Effector memory CD8-positive, alpha-beta T cell (primary cell): ENCODE data around the gene USP33.
"Not testable (repeated sequence)": the region's sequence is repeated elsewhere in the genome, so short reads cannot be mapped to it uniquely, and the experiment has no call there.

Experiments
- ATAC-seq: fragments of 150-1000 bp; cut with Tn5 transposase; replicated peaks from 2 replicates; pipeline ENCODE4 v1.10.0; 2021; ENCODE audit warnings: mild to moderate bottlenecking, moderate library complexity
- DNase-seq, 3 experiments: peaks; one replicate each; pipeline ENCODE4 v3.0.0; 2021
- H3K27ac Mint-ChIP-seq, 2 donors: one replicate each; pipeline ENCODE4 v1.8.0; 2022; ENCODE audit warnings: mild to moderate bottlenecking in 2 of 2, mixed read lengths in 2 of 2, moderate library complexity in 2 of 2
- H3K27me3 Mint-ChIP-seq, 2 donors: one replicate each; pipeline ENCODE4 v1.8.0; 2022; ENCODE audit warnings: mixed read lengths in 2 of 2
- H3K36me3 Mint-ChIP-seq: one replicate; pipeline ENCODE4 v1.8.0; 2022; ENCODE audit warnings: mild to moderate bottlenecking, moderate library complexity, mixed read lengths; ENCODE audit not compliant: insufficient read depth
- H3K4me1 Mint-ChIP-seq, 2 donors: one replicate each; pipeline ENCODE4 v1.8.0; 2022; ENCODE audit warnings: low read depth in 2 of 2, mixed read lengths in 2 of 2
- H3K4me3 Mint-ChIP-seq, 2 donors: one replicate each; pipeline ENCODE4 v1.8.0; 2022; ENCODE audit warnings: mild to moderate bottlenecking in 2 of 2, mixed read lengths in 2 of 2, moderate library complexity in 2 of 2
- H3K9me3 Mint-ChIP-seq, 2 donors: one replicate each; pipeline ENCODE4 v1.8.0; 2022; ENCODE audit warnings: mixed read lengths in 2 of 2

The USP33 gene

GRCh38 chr1:77762072-77762476, 2.4 kb upstream of the USP33 start:
- Mint-ChIP-seq H3K27me3 (no peaks in the 10 kb centered on the region), H3K9me3 (no peaks in the 10 kb centered on the region), H3K4me1 (peaks cover 10 to 14% of the 10 kb centered on the region in 2 donors), H3K4me3 (no peak overlapping the region), H3K36me3 (peaks cover 9% of the 10 kb centered on the region), H3K27ac (no peak overlapping the region)
- DNase-seq (no peak), ATAC-seq (no peak)

- DNase-seq, result no peak
- H3K9me3 Mint-ChIP-seq, result no peaks in the 10 kb centered on the region
- H3K36me3 Mint-ChIP-seq, result peaks cover 14% of the 10 kb centered on the region
- H3K4me1 Mint-ChIP-seq, result peaks cover 23 to 40% of the 10 kb centered on the region in 2 donors
- H3K27ac Mint-ChIP-seq, result peak overlapping the region in 1 of 2 donors; percentile 14
- H3K27me3 Mint-ChIP-seq, result no peaks in the 10 kb centered on the region
- H3K4me3 Mint-ChIP-seq, result peak overlapping the region; percentile 88 to 91
- no peak for ATAC-seq
Measured at GRCh38 chr1:77757603-77758002, 2.0 kb downstream of the USP33 start.

GRCh38 chr1:77757066-77757584, 2.5 kb downstream of the USP33 start:
- no peaks in the 10 kb centered on the region for H3K9me3 Mint-ChIP-seq
- H3K27me3 Mint-ChIP-seq, result no peaks in the 10 kb centered on the region
- DNase-seq, result no peak
- H3K4me1 Mint-ChIP-seq, result peaks cover 23 to 40% of the 10 kb centered on the region in 2 donors
- no peak for ATAC-seq
- H3K27ac Mint-ChIP-seq, result peak overlapping the region in 1 of 2 donors; percentile 14
- peaks cover 14% of the 10 kb centered on the region for H3K36me3 Mint-ChIP-seq
- H3K4me3 Mint-ChIP-seq, result peak overlapping the region; percentile 88 to 91

- no peaks in the 10 kb centered on the region for H3K9me3 Mint-ChIP-seq
- peak overlapping the region in 1 of 2 donors; percentile 19 for H3K4me3 Mint-ChIP-seq
- H3K4me1 Mint-ChIP-seq, result peaks cover 23 to 40% of the 10 kb centered on the region in 2 donors
- DNase-seq (no peak), ATAC-seq (no peak)
- no peaks in the 10 kb centered on the region for H3K27me3 Mint-ChIP-seq
- H3K27ac Mint-ChIP-seq, result peak overlapping the region; percentile 14 to 41
- peaks cover 14% of the 10 kb centered on the region for H3K36me3 Mint-ChIP-seq
Measured at GRCh38 chr1:77756052-77756754, 3.4 kb downstream of the USP33 start.

- not testable (repeated sequence) for DNase-seq, H3K27me3 Mint-ChIP-seq, ATAC-seq, H3K9me3 Mint-ChIP-seq, H3K27ac Mint-ChIP-seq, H3K36me3 Mint-ChIP-seq
- Mint-ChIP-seq H3K4me1 (peaks cover 38 to 55% of the 10 kb centered on the region in 2 donors), H3K4me3 (peak overlapping the region in 1 of 2 donors; percentile 18)
Measured at GRCh38 chr1:77749489-77749888, 10.2 kb downstream of the USP33 start.

GRCh38 chr1:77744576-77744975, 15.1 kb downstream of the USP33 start:
- Mint-ChIP-seq H3K27ac (peak overlapping the region; percentile 6 to 9), H3K4me3 (no peak overlapping the region), H3K36me3 (peaks cover 26% of the 10 kb centered on the region), H3K4me1 (peaks cover 40 to 55% of the 10 kb centered on the region in 2 donors), H3K27me3 (no peaks in the 10 kb centered on the region), H3K9me3 (no peaks in the 10 kb centered on the region)
- ATAC-seq (no peak), DNase-seq (no peak)

GRCh38 chr1:77742011-77742555, 17.6 kb downstream of the USP33 start:
- peaks cover 26 to 36% of the 10 kb centered on the region in 2 donors for H3K4me1 Mint-ChIP-seq
- H3K4me3 Mint-ChIP-seq, result no peak overlapping the region
- no peaks in the 10 kb centered on the region for H3K9me3 Mint-ChIP-seq
- DNase-seq (no peak), ATAC-seq (no peak)
- no peaks in the 10 kb centered on the region for H3K27me3 Mint-ChIP-seq
- H3K36me3 Mint-ChIP-seq, result peaks cover 47% of the 10 kb centered on the region
- H3K27ac Mint-ChIP-seq, result peak overlapping the region; percentile 10 to 54

GRCh38 chr1:77741316-77741715, 18.3 kb downstream of the USP33 start:
- Mint-ChIP-seq H3K27me3 (no peaks in the 10 kb centered on the region), H3K9me3 (no peaks in the 10 kb centered on the region)
- DNase-seq, result no peak

GRCh38 chr1:77739235-77739634, 20.4 kb downstream of the USP33 start:
- Mint-ChIP-seq H3K4me1 (peaks cover 9 to 12% of the 10 kb centered on the region in 2 donors), H3K27me3 (no peaks in the 10 kb centered on the region), H3K4me3 (no peak overlapping the region), H3K36me3 (peaks cover 64% of the 10 kb centered on the region), H3K9me3 (no peaks in the 10 kb centered on the region), H3K27ac (peak overlapping the region in 1 of 2 donors; percentile 1)
- no peak for ATAC-seq
- DNase-seq, result no peak

More at GRCh38 chr1:77741316-77741715, 18.3 kb downstream of the USP33 start:
- H3K27ac Mint-ChIP-seq, result no peak overlapping the region
- peaks cover 52% of the 10 kb centered on the region for H3K36me3 Mint-ChIP-seq
- peaks cover 24 to 29% of the 10 kb centered on the region in 2 donors for H3K4me1 Mint-ChIP-seq
- H3K4me3 Mint-ChIP-seq, result no peak overlapping the region
- no peak for ATAC-seq

- H3K27ac Mint-ChIP-seq, result peak overlapping the region in 1 of 2 donors; percentile 7
- no peaks in the 10 kb centered on the region for H3K4me1 Mint-ChIP-seq
- H3K4me3 Mint-ChIP-seq, result no peak overlapping the region
- H3K36me3 Mint-ChIP-seq, result peaks cover 69% of the 10 kb centered on the region
- ATAC-seq (no peak), DNase-seq (no peak)
- no peaks in the 10 kb centered on the region for H3K9me3 Mint-ChIP-seq
- no peaks in the 10 kb centered on the region for H3K27me3 Mint-ChIP-seq
Measured at GRCh38 chr1:77732090-77732489, 27.6 kb downstream of the USP33 start.

- no peaks in the 10 kb centered on the region for H3K4me1 Mint-ChIP-seq
- H3K36me3 Mint-ChIP-seq, result peaks cover 93% of the 10 kb centered on the region
- H3K4me3 Mint-ChIP-seq, result no peak overlapping the region
- no peak for ATAC-seq
- no peak for DNase-seq
- no peaks in the 10 kb centered on the region for H3K27me3 Mint-ChIP-seq
- H3K9me3 Mint-ChIP-seq, result no peaks in the 10 kb centered on the region
- H3K27ac Mint-ChIP-seq, result no peak overlapping the region
Measured at GRCh38 chr1:77725706-77726105, 33.9 kb downstream of the USP33 start.

GRCh38 chr1:77718181-77718580, 41.5 kb downstream of the USP33 start:
- Mint-ChIP-seq H3K27me3 (no peaks in the 10 kb centered on the region), H3K4me1 (peaks cover 0 to 5% of the 10 kb centered on the region in 2 donors), H3K27ac (peak overlapping the region in 1 of 2 donors; percentile 16), H3K36me3 (peaks cover 92% of the 10 kb centered on the region), H3K9me3 (no peaks in the 10 kb centered on the region), H3K4me3 (no peak overlapping the region)
- ATAC-seq (no peak), DNase-seq (no peak)

GRCh38 chr1:77716065-77716464, 43.6 kb downstream of the USP33 start:
- ATAC-seq (no peak), DNase-seq (no peak)
- Mint-ChIP-seq H3K4me3 (no peak overlapping the region), H3K27ac (no peak overlapping the region), H3K36me3 (peaks cover 88% of the 10 kb centered on the region), H3K4me1 (peaks cover 0 to 5% of the 10 kb centered on the region in 2 donors), H3K9me3 (no peaks in the 10 kb centered on the region), H3K27me3 (no peaks in the 10 kb centered on the region)

GRCh38 chr1:77709727-77710126, 49.9 kb downstream of the USP33 start:
- H3K27ac Mint-ChIP-seq, result no peak overlapping the region
- no peaks in the 10 kb centered on the region for H3K27me3 Mint-ChIP-seq
- no peak overlapping the region for H3K4me3 Mint-ChIP-seq
- H3K9me3 Mint-ChIP-seq, result no peaks in the 10 kb centered on the region
- no peaks in the 10 kb centered on the region for H3K4me1 Mint-ChIP-seq
- ATAC-seq (no peak), DNase-seq (no peak)
- H3K36me3 Mint-ChIP-seq, result peaks cover 50% of the 10 kb centered on the region
